Sigmoid colon (tissue), 4 donors: ENCODE results near the gene FOXRED2.

Experiments
- CTCF ChIP-seq, 4 experiments: fragments of 450-650 bp in 3 of 4; fragments of 200-600 bp in 1 of 4; IDR thresholded peaks; one replicate each; pipeline ENCODE4 v1.5.1; 2016 to 2019; ENCODE audit warnings: antibody characterized with exemption in 4 of 4, mild to moderate bottlenecking in 3 of 4, moderate library complexity in 2 of 4
- EP300 ChIP-seq, 4 donors: sonication (generic); formaldehyde crosslinking; IDR thresholded peaks; one replicate each; pipeline ENCODE4 v1.6.1; 2017; ENCODE audit warnings: antibody characterized with exemption in 4 of 4
- POLR2A ChIP-seq, 2 donors: fragments of 450-650 bp; IDR thresholded peaks; one replicate each; pipeline ENCODE4 v1.6.1; 2016; ENCODE audit warnings: antibody characterized with exemption in 2 of 2, mild to moderate bottlenecking in 2 of 2, moderate library complexity in 2 of 2
- POLR2AphosphoS5 ChIP-seq, 4 donors: sonication (generic); formaldehyde crosslinking; IDR thresholded peaks; one replicate each; pipeline ENCODE4 v1.6.1; 2017; ENCODE audit warnings: antibody characterized with exemption in 4 of 4

GRCh38 chr22:36469094-36469710 lies 37.6 kb downstream of the FOXRED2 start:
- no peak for TF ChIP-seq CTCF (IDR thresholded peaks at IDR 0.05)
- TF ChIP-seq EP300 (IDR thresholded peaks at IDR 0.05) = no peak
- no peak for TF ChIP-seq POLR2A (IDR thresholded peaks at IDR 0.05)
- TF ChIP-seq POLR2AphosphoS5 (IDR thresholded peaks at IDR 0.05) = peak in 3 of 4 donors; percentile 14 to 39 (median 39)
